SK-N-SH (cell line): ENCODE data around the gene DZIP1L. TPM values are rescaled to one million over a fixed set of nuclear protein-coding genes. Genes with fewer than 3 reads are reported as not detected.

ENCODE experiments used
- CTCF ChIA-PET: fragments of 300-600, 350-600 bp; formaldehyde crosslinking; extraction: SDS; loops from one replicate; lab custom pipeline; 2021; lab: Yijun Ruan, JAX
- POLR2A ChIA-PET: fragments of 350-600 bp; sonication (Branson Sonifier 250); formaldehyde crosslinking; extraction: SDS; loops from one replicate; lab custom pipeline; 2020; ENCODE audit warnings: antibody characterized with exemption, inconsistent platforms; lab: Yijun Ruan, JAX
- DNase-seq: peaks from one replicate; pipeline ENCODE4 v3.0.0; 2012
- H2AFZ ChIP-seq: fragments of 200-600 bp; sonication (generic); 2 replicates; pipeline ENCODE4 v1.8.1; 2016; ENCODE audit warnings: antibody characterized with exemption, mild to moderate bottlenecking, low read depth
- H3F3A ChIP-seq: fragments of 200-600 bp; sonication (generic); replicated peaks from 2 replicates; pipeline ENCODE3; 2016; ENCODE audit warnings: antibody characterized with exemption, mild to moderate bottlenecking; ENCODE audit not compliant: insufficient read depth
- H3K27ac ChIP-seq, 2 experiments: fragments of 200-500 bp in 1 of 2; fragments of 200-600 bp in 1 of 2; sonication (Bioruptor generic) in 1 of 2; sonication (generic), shearing (Covaris generic) in 1 of 2; 2 replicates each; pipeline versions ENCODE4 v1.5.1 to v1.6.1; 2014 to 2016; ENCODE audit warnings: low read depth in 2 of 2, inconsistent platforms in 1 of 2, low read length in 1 of 2, mild to moderate bottlenecking in 1 of 2, mixed read lengths in 1 of 2
- H3K27me3 ChIP-seq: fragments of 200-600 bp; sonication (generic), shearing (Covaris generic); 2 replicates; pipeline ENCODE4 v1.6.1; 2016; ENCODE audit warnings: mixed run types; ENCODE audit not compliant: insufficient read depth
- H3K36me3 ChIP-seq, 2 experiments: fragments of 200-500 bp in 1 of 2; fragments of 200-600 bp in 1 of 2; sonication (Bioruptor generic) in 1 of 2; sonication (generic) in 1 of 2; replicated peaks in 1 of 2; 2 replicates each; pipeline versions ENCODE3 to v1.5.1; 2014 to 2016; ENCODE audit warnings: low read length in 1 of 2, mild to moderate bottlenecking in 1 of 2; ENCODE audit not compliant: insufficient read depth in 2 of 2, control insufficient read depth in 1 of 2
- H3K4me1 ChIP-seq, 2 experiments: fragments of 200-500 bp in 1 of 2; fragments of 200-600 bp in 1 of 2; sonication (Bioruptor generic) in 1 of 2; sonication (generic), shearing (Covaris generic) in 1 of 2; 2 replicates each; pipeline versions ENCODE4 v1.5.1 to v1.6.1; 2014 to 2016; ENCODE audit warnings: low read depth in 1 of 2, low read length in 1 of 2, mixed run types in 1 of 2; ENCODE audit not compliant: insufficient read depth in 2 of 2, control insufficient read depth in 1 of 2
- H3K4me2 ChIP-seq: fragments of 200-600 bp; sonication (generic), shearing (Covaris generic); 2 replicates; pipeline ENCODE4 v1.6.1; 2017; ENCODE audit warnings: mixed run types
- H3K4me3 ChIP-seq, 2 experiments: fragments of 200-500 bp in 1 of 2; fragments of 200-600 bp in 1 of 2; sonication (Bioruptor generic) in 1 of 2; sonication (generic), shearing (Covaris generic) in 1 of 2; 2 replicates each; pipeline versions ENCODE4 v1.5.1 to v1.8.1; 2014 to 2016; ENCODE audit warnings: low read depth in 2 of 2, inconsistent platforms in 1 of 2, low read length in 1 of 2, mild to moderate bottlenecking in 1 of 2, mixed read lengths in 1 of 2, moderate library complexity in 1 of 2
- H3K79me2 ChIP-seq: fragments of 200-600 bp; sonication (generic); 2 replicates; pipeline ENCODE4 v1.8.1; 2017; ENCODE audit warnings: mild to moderate bottlenecking; ENCODE audit not compliant: insufficient read depth
- H3K9ac ChIP-seq: fragments of 200-600 bp; sonication (generic); 2 replicates; pipeline ENCODE4 v1.6.1; 2017; ENCODE audit warnings: mixed run types
- H3K9me2 ChIP-seq: fragments of 200-600 bp; sonication (generic); 2 replicates; pipeline ENCODE4 v1.6.1; 2017; ENCODE audit warnings: mixed run types
- H3K9me3 ChIP-seq: fragments of 200-600 bp; sonication (generic); 2 replicates; pipeline ENCODE4 v1.6.1; 2017; ENCODE audit warnings: mixed run types, mild to moderate bottlenecking, moderate library complexity
- H4K20me1 ChIP-seq: fragments of 200-600 bp; sonication (generic); 2 replicates; pipeline ENCODE4 v1.6.1; 2017; ENCODE audit warnings: mild to moderate bottlenecking, mixed run types; ENCODE audit not compliant: insufficient read depth
- CHD2 ChIP-seq: fragments of 150-350 bp; IDR thresholded peaks from 2 replicates; pipeline ENCODE4 v1.6.1; 2018; ENCODE audit warnings: low read length; ENCODE audit not compliant: partially characterized antibody
- ELF1 ChIP-seq: IDR thresholded peaks from 2 replicates; pipeline ENCODE4 v1.4.0; 2012
- EZH2phosphoT487 ChIP-seq: fragments of 200-600 bp; sonication (generic); IDR thresholded peaks from 2 replicates; pipeline ENCODE4 v1.6.1; 2017; ENCODE audit warnings: low read depth, mixed run types, mild to moderate bottlenecking, antibody characterized with exemption, moderate library complexity, borderline replicate concordance
- FOSL2 ChIP-seq: IDR thresholded peaks from 2 replicates; pipeline ENCODE4 v1.4.0; 2012; ENCODE audit warnings: low read depth, mild to moderate bottlenecking, moderate library complexity, borderline replicate concordance
- FOXJ3 ChIP-seq: sonication (generic); formaldehyde crosslinking; IDR thresholded peaks from 2 replicates; pipeline ENCODE4 v1.5.1; 2020; ENCODE audit warnings: mild to moderate bottlenecking, missing genetic modification reagents
- FOXM1 ChIP-seq: IDR thresholded peaks from 2 replicates; pipeline ENCODE4 v1.4.0; 2012; ENCODE audit warnings: low read depth, mild to moderate bottlenecking
- MXI1 ChIP-seq: IDR thresholded peaks from 2 replicates; pipeline ENCODE4 v1.6.1; 2012; ENCODE audit warnings: mild to moderate bottlenecking, low read depth, low read length, improper control_type of control experiment
- POLR2AphosphoS5 ChIP-seq: IDR thresholded peaks from 2 replicates; pipeline ENCODE4 v1.6.1; 2012; ENCODE audit warnings: low read depth, low read length
- RCOR1 ChIP-seq: fragments of 150-350 bp; IDR thresholded peaks from 2 replicates; pipeline ENCODE4 v1.6.1; 2017; ENCODE audit warnings: antibody characterized with exemption, low read length
- SMC3 ChIP-seq: IDR thresholded peaks from 2 replicates; pipeline ENCODE4 v1.6.1; 2012; ENCODE audit warnings: low read depth, low read length, improper control_type of control experiment
- TCF12 ChIP-seq: IDR thresholded peaks from 2 replicates; pipeline ENCODE4 v1.4.0; 2012
- TEAD4 ChIP-seq: IDR thresholded peaks from 2 replicates; pipeline ENCODE4 v1.4.0; 2012; ENCODE audit warnings: mild to moderate bottlenecking, borderline replicate concordance; ENCODE audit not compliant: insufficient read depth
- WGBS: methylation state at CpG from one replicate; pipeline ENCODE4 v1.1.6; 2017; ENCODE audit warnings: low lambda C conversion rate; 5-methylcytosine and 5-hydroxymethylcytosine counted together
- polyA plus RNA-seq, 3 experiments: library from polyadenylated mRNA; depleted of rRNA; stranded (reverse); fragments of >200 nt; gene quantifications; 2 replicates each; pipeline ENCODE4 v1.2.3, GENCODE V29; 2012
- TF ChIP-seq, protein P1 (sequence below): IDR thresholded peaks from 2 replicates; pipeline ENCODE4 v1.6.1; 2012; ENCODE audit warnings: mild to moderate bottlenecking, low read depth, low read length, moderate library complexity
- TF ChIP-seq, protein P2 (sequence below): IDR thresholded peaks from 2 replicates; pipeline ENCODE4 v1.4.0; 2012; ENCODE audit warnings: low read depth, borderline replicate concordance
- TF ChIP-seq, protein P3 (sequence below): fragments of 150-350 bp; IDR thresholded peaks from 2 replicates; pipeline ENCODE4 v1.6.1; 2016; ENCODE audit warnings: mild to moderate bottlenecking, low read depth, low read length

The DZIP1L gene
- polyA plus RNA-seq, 1 of the 3 experiments (the other 2 are of a cell fraction), result 6.4 TPM

DNA sequence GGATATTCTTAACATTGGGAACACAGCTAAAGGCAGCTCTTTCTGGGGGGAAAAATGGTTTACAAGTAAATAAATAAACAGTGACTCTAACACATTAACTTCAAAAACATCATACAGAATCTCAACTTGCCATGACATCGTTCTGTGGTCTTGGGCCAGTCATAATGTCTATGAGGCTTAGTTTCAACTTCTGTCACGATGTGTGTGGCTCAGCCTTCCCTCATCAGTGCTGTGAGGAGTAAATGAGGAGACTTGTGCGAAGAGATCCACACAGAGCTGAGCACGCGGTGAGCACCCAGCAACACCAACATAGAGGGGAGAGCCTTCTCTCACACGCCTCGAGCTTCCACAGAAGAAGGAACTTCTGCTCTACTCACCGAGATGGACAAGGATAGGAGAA lies 49.0 kb downstream of the DZIP1L start:
- Histone ChIP-seq H2AFZ (no peak overlapping the region), H3K27me3 (no peaks in the 10 kb centered on the region), H3K9me3 (no peaks in the 10 kb centered on the region), H3K27ac (no peak overlapping the region), H4K20me1 (peaks cover 10% of the 10 kb centered on the region; the same call in 1 of the 2 replicates), H3K79me2 (no peaks in the 10 kb centered on the region), H3K9ac (no peak overlapping the region), H3K4me1 (peaks cover 0 to 8% of the 10 kb centered on the region in 2 experiments; a peak in 3 of 4 replicates), H3K36me3 (peaks cover 42 to 73% of the 10 kb centered on the region in 2 experiments), H3K9me2 (no peaks in the 10 kb centered on the region), H3F3A (peaks cover 10% of the 10 kb centered on the region), H3K4me3 (no peak overlapping the region), H3K4me2 (no peak overlapping the region)
- no peak for DNase-seq
- ChIA-PET POLR2A (no interaction called here), CTCF (interaction anchor here (0.7 to 3.8 kb wide), 4 partner anchors 14 to 108 kb away, joined by 3 to 35 read pairs (median 6); partner anchors contain the start of gene DBR1)
- WGBS, result 95% methylated on average over 8 of the region's 8 CpGs
- TF ChIP-seq SMC3 (no peak), FOSL2 (no peak), POLR2AphosphoS5 (no peak), CHD2 (no peak)

DNA sequence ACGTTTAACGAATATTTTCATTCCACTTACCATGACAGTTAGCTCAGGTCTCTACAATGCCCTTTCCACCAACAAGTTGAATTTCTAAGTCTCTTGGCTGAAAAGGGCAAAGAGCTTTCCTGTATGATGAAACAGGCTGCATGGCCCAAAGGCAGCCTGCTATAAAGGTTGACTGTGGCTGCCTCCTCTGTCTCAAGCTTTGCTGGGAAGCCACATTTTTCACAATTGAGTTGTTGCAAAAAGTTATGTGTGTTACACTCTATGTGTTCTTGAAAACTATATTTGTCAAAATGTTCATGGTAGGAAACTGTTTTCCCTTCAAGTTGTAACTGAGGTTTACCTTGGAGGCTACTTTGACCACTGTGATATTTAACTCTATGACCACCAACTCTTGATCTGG lies 49.5 kb downstream of the DZIP1L start:
- H3K36me3 ChIP-seq, result peaks cover 42 to 70% of the 10 kb centered on the region in 2 experiments
- WGBS, result 100% methylated on average over 2 of the region's 2 CpGs
- TF ChIP-seq CHD2, result no peak
- TF ChIP-seq, all 33 proteins: peak for 0

DNA sequence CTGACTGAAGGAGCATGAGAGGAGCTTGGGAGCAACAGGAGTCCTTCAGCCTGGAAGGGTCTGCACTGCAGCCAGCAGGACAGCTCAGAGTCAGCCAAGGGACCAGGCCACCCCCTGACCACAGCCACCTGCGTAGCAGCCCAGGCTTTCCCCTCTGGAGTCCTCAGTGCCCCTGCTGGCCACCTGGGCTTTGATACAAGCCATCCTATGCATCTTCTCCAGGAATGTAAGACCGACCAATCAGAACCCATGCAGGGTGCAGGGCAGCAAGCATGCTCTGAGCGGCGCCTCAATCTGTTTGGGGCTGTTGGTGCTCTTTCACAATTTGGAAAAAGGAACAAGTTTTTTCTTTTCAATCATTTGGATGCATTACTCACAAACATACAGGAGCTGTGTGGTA lies 52.0 kb downstream of the DZIP1L start:
- ChIA-PET CTCF (interaction anchor here (1.5 to 2.4 kb wide), 3 partner anchors 11 to 55 kb away, joined by 3 to 14 read pairs (median 9); no protein-coding TSS in a partner anchor), POLR2A (no interaction called here)
- Histone ChIP-seq H2AFZ (no peak overlapping the region), H3K4me1 (peaks cover 3 to 8% of the 10 kb centered on the region in 2 experiments; a peak in 3 of 4 replicates), H3K9me2 (no peaks in the 10 kb centered on the region), H3K27ac (no peak overlapping the region), H3K4me2 (no peak overlapping the region), H3K36me3 (peaks cover 53 to 62% of the 10 kb centered on the region in 2 experiments), H3K79me2 (no peaks in the 10 kb centered on the region), H4K20me1 (peaks cover 10% of the 10 kb centered on the region; the same call in 1 of the 2 replicates), H3K4me3 (no peak overlapping the region), H3K27me3 (no peaks in the 10 kb centered on the region), H3F3A (peaks cover 10% of the 10 kb centered on the region), H3K9ac (no peak overlapping the region), H3K9me3 (no peaks in the 10 kb centered on the region)
- DNase-seq, result no peak
- TF ChIP-seq ELF1 (no peak), TCF12 (no peak), FOXM1 (no peak), MXI1 (no peak), EZH2phosphoT487 (no peak), POLR2AphosphoS5 (no peak), RCOR1 (no peak), TEAD4 (no peak), FOXJ3 (CRISPR knock-in tag) (no peak)
- TF ChIP-seq, protein P1, sequence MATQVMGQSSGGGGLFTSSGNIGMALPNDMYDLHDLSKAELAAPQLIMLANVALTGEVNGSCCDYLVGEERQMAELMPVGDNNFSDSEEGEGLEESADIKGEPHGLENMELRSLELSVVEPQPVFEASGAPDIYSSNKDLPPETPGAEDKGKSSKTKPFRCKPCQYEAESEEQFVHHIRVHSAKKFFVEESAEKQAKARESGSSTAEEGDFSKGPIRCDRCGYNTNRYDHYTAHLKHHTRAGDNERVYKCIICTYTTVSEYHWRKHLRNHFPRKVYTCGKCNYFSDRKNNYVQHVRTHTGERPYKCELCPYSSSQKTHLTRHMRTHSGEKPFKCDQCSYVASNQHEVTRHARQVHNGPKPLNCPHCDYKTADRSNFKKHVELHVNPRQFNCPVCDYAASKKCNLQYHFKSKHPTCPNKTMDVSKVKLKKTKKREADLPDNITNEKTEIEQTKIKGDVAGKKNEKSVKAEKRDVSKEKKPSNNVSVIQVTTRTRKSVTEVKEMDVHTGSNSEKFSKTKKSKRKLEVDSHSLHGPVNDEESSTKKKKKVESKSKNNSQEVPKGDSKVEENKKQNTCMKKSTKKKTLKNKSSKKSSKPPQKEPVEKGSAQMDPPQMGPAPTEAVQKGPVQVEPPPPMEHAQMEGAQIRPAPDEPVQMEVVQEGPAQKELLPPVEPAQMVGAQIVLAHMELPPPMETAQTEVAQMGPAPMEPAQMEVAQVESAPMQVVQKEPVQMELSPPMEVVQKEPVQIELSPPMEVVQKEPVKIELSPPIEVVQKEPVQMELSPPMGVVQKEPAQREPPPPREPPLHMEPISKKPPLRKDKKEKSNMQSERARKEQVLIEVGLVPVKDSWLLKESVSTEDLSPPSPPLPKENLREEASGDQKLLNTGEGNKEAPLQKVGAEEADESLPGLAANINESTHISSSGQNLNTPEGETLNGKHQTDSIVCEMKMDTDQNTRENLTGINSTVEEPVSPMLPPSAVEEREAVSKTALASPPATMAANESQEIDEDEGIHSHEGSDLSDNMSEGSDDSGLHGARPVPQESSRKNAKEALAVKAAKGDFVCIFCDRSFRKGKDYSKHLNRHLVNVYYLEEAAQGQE, result no peak
- TF ChIP-seq, protein P2, sequence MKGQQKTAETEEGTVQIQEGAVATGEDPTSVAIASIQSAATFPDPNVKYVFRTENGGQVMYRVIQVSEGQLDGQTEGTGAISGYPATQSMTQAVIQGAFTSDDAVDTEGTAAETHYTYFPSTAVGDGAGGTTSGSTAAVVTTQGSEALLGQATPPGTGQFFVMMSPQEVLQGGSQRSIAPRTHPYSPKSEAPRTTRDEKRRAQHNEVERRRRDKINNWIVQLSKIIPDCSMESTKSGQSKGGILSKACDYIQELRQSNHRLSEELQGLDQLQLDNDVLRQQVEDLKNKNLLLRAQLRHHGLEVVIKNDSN, result no peak
- TF ChIP-seq, protein P3, sequence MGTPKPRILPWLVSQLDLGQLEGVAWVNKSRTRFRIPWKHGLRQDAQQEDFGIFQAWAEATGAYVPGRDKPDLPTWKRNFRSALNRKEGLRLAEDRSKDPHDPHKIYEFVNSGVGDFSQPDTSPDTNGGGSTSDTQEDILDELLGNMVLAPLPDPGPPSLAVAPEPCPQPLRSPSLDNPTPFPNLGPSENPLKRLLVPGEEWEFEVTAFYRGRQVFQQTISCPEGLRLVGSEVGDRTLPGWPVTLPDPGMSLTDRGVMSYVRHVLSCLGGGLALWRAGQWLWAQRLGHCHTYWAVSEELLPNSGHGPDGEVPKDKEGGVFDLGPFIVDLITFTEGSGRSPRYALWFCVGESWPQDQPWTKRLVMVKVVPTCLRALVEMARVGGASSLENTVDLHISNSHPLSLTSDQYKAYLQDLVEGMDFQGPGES, result no peak
- 71% methylated on average over 4 of the region's 4 CpGs for WGBS

More for the DNA sequence above, 49.5 kb downstream of the DZIP1L start:
- DNase-seq, result no peak
- CTCF ChIA-PET, result interaction anchor here (0.6 to 3.8 kb wide), 6 partner anchors 13 to 352 kb away, joined by 3 to 35 read pairs (median 3); no protein-coding TSS in a partner anchor
- Histone ChIP-seq H2AFZ (no peak overlapping the region), H3K4me3 (no peak overlapping the region), H3K4me1 (peaks cover 0 to 8% of the 10 kb centered on the region in 2 experiments; a peak in 3 of 4 replicates), H3K79me2 (no peaks in the 10 kb centered on the region), H3F3A (peaks cover 10% of the 10 kb centered on the region), H3K9me3 (no peaks in the 10 kb centered on the region), H3K27me3 (no peaks in the 10 kb centered on the region), H3K9ac (no peak overlapping the region), H3K4me2 (no peak overlapping the region), H4K20me1 (peaks cover 10% of the 10 kb centered on the region; the same call in 1 of the 2 replicates), H3K27ac (no peak overlapping the region), H3K9me2 (no peaks in the 10 kb centered on the region)
- POLR2A ChIA-PET, result no interaction called here
